HepG2 (cell line): Measurements from ENCODE around the gene FAM222A. TPM values are rescaled to one million over a fixed set of nuclear protein-coding genes. Genes with fewer than 3 reads are reported as not detected.

ENCODE experiments used
- DNMT1 ChIP-seq: sonication (generic); formaldehyde crosslinking; IDR thresholded peaks from 2 replicates; pipeline ENCODE4 v1.5.1; 2020; ENCODE audit warnings: mild to moderate bottlenecking, missing genetic modification reagents
- KLF15 ChIP-seq: sonication (generic); formaldehyde crosslinking; IDR thresholded peaks from 2 replicates; pipeline ENCODE4 v1.8.1; 2023; ENCODE audit warnings: borderline replicate concordance, mild to moderate bottlenecking, inconsistent platforms, missing genetic modification reagents, mixed read lengths
- NFE2L1 ChIP-seq: sonication (generic); formaldehyde crosslinking; IDR thresholded peaks from 2 replicates; pipeline ENCODE4 v1.4.0; 2020; ENCODE audit warnings: missing genetic modification reagents, mild to moderate bottlenecking, borderline replicate concordance
- PHF8 ChIP-seq: sonication (generic); formaldehyde crosslinking; IDR thresholded peaks from 2 replicates; pipeline ENCODE4 v1.5.0; 2020; ENCODE audit warnings: missing genetic modification reagents
- SIN3A ChIP-seq: IDR thresholded peaks from 2 replicates; pipeline ENCODE4 v1.6.1; 2011; ENCODE audit warnings: low read depth, mild to moderate bottlenecking, control low read depth, low read length, borderline replicate concordance
- SMC3 ChIP-seq: IDR thresholded peaks from 2 replicates; pipeline ENCODE4 v1.6.1; 2011; ENCODE audit warnings: low read length, improper control_type of control experiment
- SPEN ChIP-seq: sonication (generic); formaldehyde crosslinking; IDR thresholded peaks from 2 replicates; pipeline ENCODE4 v1.5.1; 2020; ENCODE audit warnings: low read depth, mild to moderate bottlenecking, missing genetic modification reagents
- ZBED4 ChIP-seq: sonication (generic); formaldehyde crosslinking; IDR thresholded peaks from 2 replicates; pipeline ENCODE4 v1.4.0; 2020; ENCODE audit warnings: missing genetic modification reagents, borderline replicate concordance
- ZNF563 ChIP-seq: sonication (generic); formaldehyde crosslinking; IDR thresholded peaks from 2 replicates; pipeline ENCODE4 v1.8.0; 2022; ENCODE audit warnings: mild to moderate bottlenecking, moderate library complexity, missing genetic modification reagents
- ZNF615 ChIP-seq: sonication (generic); formaldehyde crosslinking; IDR thresholded peaks from 2 replicates; pipeline ENCODE4 v1.5.0; 2020; ENCODE audit warnings: mild to moderate bottlenecking, missing genetic modification reagents, borderline replicate concordance
- polyA plus RNA-seq, 8 experiments: library from polyadenylated mRNA; depleted of rRNA in 3 of 8; stranded (reverse) in 7 of 8; unstranded in 1 of 8; fragments of >200 nt; fragmentation: Illumina TruSeq in 4 of 8; extraction: Trizol in 4 of 8; gene quantifications; 2 replicates each; pipeline versions ENCODE4 v1.2.1 to v1.2.3, GENCODE V29; 2011 to 2016; ENCODE audit warnings: low read depth in 4 of 8, missing spikeins in 1 of 8, mixed read lengths in 1 of 8; ENCODE audit not compliant: insufficient read depth in 1 of 8
- total RNA-seq, 5 experiments: library from RNA; depleted of rRNA; stranded (reverse); fragments of >200 nt; fragmentation: Illumina TruSeq; extraction: Trizol; gene quantifications; 2 replicates each; pipeline ENCODE4 v1.2.3, GENCODE V29; 2016; ENCODE audit warnings: low read depth in 1 of 5

FAM222A gene
- total and polyA plus RNA-seq, 2 of the 13 experiments (the other 11 are each of a cell fraction or from before 2014, with no cell fraction given), result 2.7 to 9.6 TPM

GRCh38 chr12:109736552-109737108, 23.0 kb downstream of the FAM222A start (continued):
- TF ChIP-seq SPEN (CRISPR knock-in tag) (0 out of 2 replicates have a peak, but pooled peaks have one; percentile 25), NFE2L1 (CRISPR knock-in tag) (no peak), ZBED4 (no peak), KLF15 (0 out of 2 replicates have a peak, but pooled peaks have one; percentile 15), ZNF615 (CRISPR knock-in tag) (no peak), SMC3 (no peak), DNMT1 (peak; percentile 28; the same call in 1 of the 2 replicates), ZNF563 (CRISPR knock-in tag) (no peak), PHF8 (CRISPR knock-in tag) (no peak), SIN3A (peak; percentile 79; the same call in 1 of the 2 replicates)
